ENCODE measurements around the gene ZDHHC17. TPM values are rescaled to one million over a fixed set of nuclear protein-coding genes. Genes with fewer than 3 reads are reported as not detected.

ZDHHC17 gene
- total RNA-seq, 1 experiment from 2014 or later, result 28.7 TPM

DNA sequence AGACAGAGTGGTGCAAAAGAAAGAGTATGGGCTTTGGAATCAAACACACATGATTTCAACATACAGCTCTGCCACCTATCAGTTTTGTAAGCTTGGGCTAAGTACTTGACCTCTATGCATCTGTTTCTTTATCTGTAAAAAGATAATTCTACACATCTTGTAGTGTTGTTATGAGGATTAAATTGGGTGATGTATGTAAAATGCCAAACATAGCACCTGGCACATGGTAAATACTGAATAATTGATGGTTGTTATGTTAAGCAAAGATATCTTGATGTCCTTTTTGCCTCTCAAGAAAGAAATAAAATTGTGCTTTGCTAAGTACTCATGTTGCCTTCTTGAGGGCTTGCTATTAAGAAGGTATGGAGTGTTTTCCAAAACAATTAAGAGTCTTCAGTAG, 117.2 kb downstream of the ZDHHC17 start:
- no peak for DNase-seq (ENCODE audit: low read depth, low spot score)
- in situ Hi-C loops (cut with HindIII; ENCODE audit: low pct_unique_long_range_greater_than_20kb, low sequenced_read_pairs), result no loop called here

DNA sequence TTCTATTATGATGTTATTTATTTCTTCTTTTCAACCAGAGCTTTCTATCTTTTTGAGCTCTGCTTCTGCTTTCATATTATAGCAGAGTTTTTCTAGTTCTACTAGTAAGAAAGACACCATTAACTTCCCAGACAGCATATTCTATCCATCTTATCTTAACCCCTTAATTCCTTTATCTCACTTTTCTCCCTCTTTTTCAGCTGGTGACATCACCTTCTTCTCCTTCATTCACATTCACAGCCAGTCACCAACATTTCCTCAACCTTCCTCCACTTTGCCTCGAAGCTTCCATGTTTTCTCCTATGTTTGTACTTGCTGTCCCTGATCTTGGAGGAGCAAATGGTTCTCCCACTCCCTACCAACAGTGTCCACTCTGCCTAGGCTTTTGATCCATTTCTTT, 118.5 kb downstream of the ZDHHC17 start:
- DNase-seq (ENCODE audit: low read depth, low spot score), result no peak
- in situ Hi-C loops (cut with HindIII; ENCODE audit: low pct_unique_long_range_greater_than_20kb, low sequenced_read_pairs), result no loop called here

DNA sequence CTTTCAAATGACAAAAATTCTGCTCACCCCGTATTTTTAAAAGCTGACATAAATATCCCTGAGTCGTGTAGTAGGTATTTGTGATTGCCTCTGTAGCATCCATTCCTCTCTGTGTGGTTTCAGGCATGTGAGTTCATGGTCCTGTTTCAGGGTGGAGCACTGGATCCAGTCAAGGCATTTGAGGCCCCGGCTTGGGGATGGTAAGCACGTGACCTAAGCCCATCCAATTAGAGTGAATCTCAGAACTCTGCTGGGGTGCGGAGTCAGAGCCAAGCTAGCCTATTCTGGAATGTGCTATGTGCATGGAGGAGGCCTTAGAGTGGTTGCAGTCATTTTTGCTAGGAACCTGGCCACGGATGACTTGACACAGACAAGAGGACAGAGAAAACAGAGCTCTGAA, 119.2 kb downstream of the ZDHHC17 start:
- in situ Hi-C loops (cut with HindIII; ENCODE audit: low pct_unique_long_range_greater_than_20kb, low sequenced_read_pairs), result no loop called here
- no peak for DNase-seq (ENCODE audit: low read depth, low spot score)

DNA sequence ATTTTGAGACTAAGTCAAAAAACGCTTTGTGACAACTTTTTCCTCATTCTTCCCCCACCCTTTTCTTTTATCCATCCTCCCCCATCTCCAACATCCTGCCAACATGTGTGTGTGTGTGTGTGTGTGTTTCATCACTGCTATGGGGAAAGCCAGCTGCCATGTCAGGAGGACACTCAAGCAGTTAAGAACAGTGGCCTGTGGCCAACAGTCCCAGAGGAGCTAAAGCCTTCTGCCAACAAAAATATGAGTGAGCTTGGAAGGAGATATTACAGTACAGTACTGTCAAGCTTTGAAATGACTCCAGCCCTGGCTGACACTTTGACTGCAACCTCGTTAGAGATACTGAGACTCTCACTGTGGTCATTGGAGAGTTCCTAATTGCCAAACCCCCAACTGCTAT, 119.9 kb downstream of the ZDHHC17 start:
- in situ Hi-C loops (cut with HindIII; ENCODE audit: low pct_unique_long_range_greater_than_20kb, low sequenced_read_pairs), result no loop called here
- no peak for DNase-seq (ENCODE audit: low read depth, low spot score)

DNA sequence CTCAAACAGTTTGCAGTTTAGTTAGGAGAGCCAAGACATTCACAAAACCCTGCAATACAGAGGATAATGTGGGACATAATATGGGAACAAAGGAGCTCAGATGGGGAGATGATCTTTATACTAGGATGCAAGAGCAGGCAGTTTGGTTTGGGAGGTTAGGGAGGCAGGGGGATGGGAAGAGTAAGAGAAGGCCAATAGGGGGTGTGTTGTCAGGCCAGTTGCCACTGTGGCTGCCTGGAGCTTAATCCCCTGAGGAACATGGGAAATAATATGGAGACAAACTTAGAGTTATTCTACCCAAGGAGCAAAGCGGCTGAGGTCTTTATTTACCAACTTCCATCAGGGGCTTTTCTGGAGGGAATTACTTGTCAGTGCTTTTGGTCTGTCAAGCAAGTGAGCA, 124.9 kb downstream of the ZDHHC17 start:
- DNase-seq (ENCODE audit: low read depth, low spot score), result no peak
- in situ Hi-C loops (cut with HindIII; ENCODE audit: low pct_unique_long_range_greater_than_20kb, low sequenced_read_pairs), result no loop called here

DNA sequence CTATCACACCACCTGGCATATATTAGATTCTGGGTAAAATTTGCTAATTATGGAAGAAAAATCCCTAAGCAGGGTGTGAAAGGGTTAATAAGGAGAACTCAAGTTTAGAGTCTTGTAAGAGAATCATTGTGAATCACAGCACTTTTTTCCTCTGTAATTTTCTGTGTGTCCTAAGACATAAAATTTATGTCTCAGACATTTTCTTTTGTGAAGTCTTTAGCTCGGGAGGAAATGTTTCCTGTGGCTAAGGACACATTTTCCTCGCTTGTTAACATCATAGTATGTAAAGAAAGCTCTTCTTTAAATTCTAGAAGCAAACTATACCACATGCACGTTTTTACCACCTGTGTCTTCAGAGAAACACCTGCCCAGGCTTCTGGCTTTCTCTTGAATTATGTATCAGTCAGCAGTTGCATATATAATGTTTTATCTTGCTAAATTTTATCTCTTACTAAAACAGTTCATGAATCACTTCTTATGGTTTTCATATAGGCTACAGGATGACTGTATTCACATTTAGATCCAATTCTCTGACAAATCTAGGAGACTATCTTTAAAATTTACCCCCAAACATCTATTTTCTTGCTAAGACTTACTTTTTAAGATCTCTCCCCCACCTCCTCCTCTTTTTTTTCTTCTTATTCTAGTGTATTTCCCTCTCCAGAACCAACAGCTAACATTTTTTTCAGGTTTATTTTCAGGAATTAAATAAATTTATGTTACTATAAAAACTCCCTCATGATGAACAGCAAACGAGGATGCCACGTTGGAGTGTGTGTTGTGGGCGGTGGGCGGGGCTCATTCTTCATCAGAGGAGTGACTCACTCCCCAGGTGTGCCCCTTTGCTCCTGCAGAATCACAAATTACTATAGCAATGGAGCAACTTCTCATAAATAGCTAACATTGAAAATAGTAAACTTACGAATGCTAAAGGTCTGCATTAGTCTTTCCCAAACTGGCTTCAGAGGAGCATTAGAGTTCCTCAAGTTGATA, 126.5 kb downstream of the ZDHHC17 start:
- no peak for DNase-seq (ENCODE audit: low read depth, low spot score)
- in situ Hi-C loops (cut with HindIII; ENCODE audit: low pct_unique_long_range_greater_than_20kb, low sequenced_read_pairs), result no loop called here

DNA sequence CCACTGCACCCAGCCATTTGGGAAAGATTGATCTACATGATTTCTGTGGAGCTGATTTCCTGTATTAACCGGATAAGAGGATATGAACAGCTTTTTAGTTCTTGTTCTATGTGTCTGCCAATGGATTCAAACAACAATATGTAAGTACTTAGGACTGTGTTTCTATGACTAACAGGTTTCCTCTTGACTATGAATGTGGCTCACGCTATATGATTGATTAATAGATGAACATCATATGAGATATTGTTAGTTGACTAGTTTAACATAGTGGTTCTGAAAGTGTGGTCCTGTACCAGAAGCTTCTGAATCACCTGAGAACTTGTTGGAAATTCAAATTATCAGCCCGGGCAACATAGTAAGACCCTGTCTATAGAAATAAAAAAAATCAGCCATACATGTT, 127.7 kb downstream of the ZDHHC17 start:
- in situ Hi-C loops (cut with HindIII; ENCODE audit: low pct_unique_long_range_greater_than_20kb, low sequenced_read_pairs), result no loop called here
- DNase-seq (ENCODE audit: low read depth, low spot score), result no peak

DNA sequence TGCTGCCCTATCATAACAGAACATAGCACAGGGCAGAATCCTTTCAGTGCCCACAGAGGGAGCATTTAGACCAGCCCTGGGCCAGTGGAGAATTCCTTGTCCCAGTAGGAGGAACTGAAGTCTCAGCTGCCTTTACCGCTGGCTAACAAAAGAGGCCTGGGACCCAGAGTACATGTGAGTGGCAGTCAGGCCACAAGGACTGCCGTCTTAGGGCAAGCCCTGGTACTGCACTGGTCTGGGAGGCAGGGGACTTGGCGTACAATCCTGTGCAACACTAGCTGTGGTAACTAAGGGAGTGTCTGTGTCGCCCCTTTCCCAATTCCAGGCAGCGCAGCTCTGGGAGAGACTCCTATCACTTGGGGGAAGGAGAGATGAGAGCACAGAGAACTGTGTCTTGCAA, 131.9 kb downstream of the ZDHHC17 start:
- in situ Hi-C loops (cut with HindIII; ENCODE audit: low pct_unique_long_range_greater_than_20kb, low sequenced_read_pairs), result no loop called here
- DNase-seq (ENCODE audit: low read depth, low spot score), result no peak

DNA sequence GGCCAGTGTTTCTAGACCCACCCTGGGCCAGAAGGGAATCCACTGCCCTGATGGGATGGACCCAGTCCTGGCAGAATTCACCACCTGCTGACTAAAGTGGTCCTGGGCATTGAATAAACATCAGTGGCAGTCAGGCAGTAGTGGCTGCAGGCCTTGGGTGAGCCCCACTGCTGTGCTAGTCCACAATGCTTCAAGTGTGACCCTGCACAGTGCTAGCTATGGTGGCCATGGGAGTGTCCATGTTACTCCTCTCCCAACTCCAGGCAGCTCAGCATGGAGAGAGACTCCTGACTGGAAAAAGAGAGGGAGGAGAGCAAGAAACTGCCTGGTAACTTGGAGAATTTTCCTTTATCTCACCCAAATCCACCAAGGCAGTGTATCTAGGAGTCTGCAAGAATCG, 132.4 kb downstream of the ZDHHC17 start:
- DNase-seq (ENCODE audit: low read depth, low spot score), result no peak
- in situ Hi-C loops (cut with HindIII; ENCODE audit: low pct_unique_long_range_greater_than_20kb, low sequenced_read_pairs), result no loop called here

DNA sequence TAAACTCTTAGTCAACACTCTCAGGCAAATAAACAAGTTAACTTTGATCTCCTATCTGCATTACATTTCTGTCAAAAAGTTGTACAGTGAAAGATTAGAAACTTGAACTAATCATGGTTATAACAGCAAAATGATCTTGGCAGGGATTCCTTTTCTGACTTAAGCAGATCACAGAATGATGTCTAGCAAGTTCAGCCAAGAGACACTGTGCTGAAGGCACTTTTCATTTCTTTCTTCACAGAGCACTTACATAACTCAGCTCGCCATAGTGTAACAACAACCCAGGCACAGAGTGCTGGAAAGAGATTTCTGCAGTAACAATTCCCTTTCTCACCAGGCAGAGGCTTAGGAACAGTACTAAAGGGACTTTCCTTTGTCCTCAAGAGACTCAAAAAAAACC, 134.5 kb downstream of the ZDHHC17 start:
- in situ Hi-C loops (cut with HindIII; ENCODE audit: low pct_unique_long_range_greater_than_20kb, low sequenced_read_pairs), result no loop called here
- no peak for DNase-seq (ENCODE audit: low read depth, low spot score)

DNA sequence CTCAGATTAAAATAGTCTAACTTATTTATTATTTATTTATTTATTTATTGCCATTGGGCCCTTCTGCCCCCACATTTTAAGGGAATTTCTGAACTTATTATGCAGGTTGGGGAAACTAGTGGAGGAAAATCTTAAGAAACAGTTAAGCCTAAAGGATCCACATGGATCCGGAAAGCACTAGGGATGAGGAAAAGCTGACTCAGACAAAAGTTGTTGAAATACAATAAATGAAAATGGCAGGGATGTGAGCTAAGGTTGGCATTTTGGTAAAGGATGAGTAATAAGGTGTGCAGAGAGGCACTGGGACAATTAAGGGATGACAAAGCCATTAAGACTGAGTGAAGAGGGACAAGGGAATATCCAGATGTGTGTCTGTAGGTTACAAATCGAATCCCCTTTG, 135.6 kb downstream of the ZDHHC17 start:
- in situ Hi-C loops (cut with HindIII; ENCODE audit: low pct_unique_long_range_greater_than_20kb, low sequenced_read_pairs), result no loop called here
- DNase-seq (ENCODE audit: low read depth, low spot score), result no peak

DNA sequence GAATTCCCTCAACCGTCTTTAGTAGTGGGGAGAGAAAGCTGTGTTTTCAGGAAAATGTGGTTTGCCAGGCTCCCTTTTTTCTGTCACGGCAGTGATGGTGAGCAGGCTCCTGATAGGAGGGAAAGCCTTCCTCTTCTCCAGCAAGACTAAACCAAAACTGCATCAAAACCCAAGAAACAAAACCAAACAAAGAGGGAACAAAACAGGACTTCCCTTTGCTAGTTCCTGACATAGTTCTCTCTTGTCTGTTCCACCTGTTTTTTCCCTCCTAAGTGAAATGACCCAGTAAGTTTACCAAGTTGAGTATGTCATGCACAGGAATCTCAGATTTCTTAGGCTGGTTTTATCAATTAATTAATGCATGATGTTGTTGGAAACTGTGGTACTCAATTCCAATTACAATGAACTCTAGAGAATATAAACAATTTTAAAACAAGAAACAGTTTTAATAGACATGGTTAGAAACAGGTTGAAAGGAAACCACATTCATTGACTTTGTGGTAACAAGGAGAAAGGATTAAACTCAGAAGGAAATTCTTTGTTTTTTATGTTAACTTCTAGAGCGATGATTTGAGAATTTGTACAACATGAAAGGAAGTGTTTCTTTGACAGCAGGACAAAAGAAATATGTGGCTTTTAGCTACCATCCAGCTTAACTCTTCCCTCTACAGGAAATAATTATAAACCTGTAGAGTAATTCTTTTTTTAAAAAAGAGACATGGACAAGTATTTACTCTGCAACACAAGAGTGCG, 137.9 kb downstream of the ZDHHC17 start:
- no peak for DNase-seq (ENCODE audit: low read depth, low spot score)
- in situ Hi-C loops (cut with HindIII; ENCODE audit: low pct_unique_long_range_greater_than_20kb, low sequenced_read_pairs), result no loop called here

Other genes starting within 250 kb of the ZDHHC17 start
- gene OSBPL8, start 204.3 kb upstream of the ZDHHC17 start, total RNA-seq (2014; rRNA removed; shearing (Covaris generic)), result 46.3 and 54.2 TPM in 2 replicates
- gene CSRP2, start 114.9 kb downstream of the ZDHHC17 start, total RNA-seq (2014; rRNA removed; shearing (Covaris generic)), result 20.2 TPM in 2 replicates